Measurements from ENCODE around the gene CLEC16A. TPM values are rescaled to one million over a fixed set of nuclear protein-coding genes. Genes with fewer than 3 reads are reported as not detected.
"Not testable (repeated sequence)": the region's sequence is repeated elsewhere in the genome, so short reads cannot be mapped to it uniquely, and the experiment has no call there.

The CLEC16A gene
- total RNA-seq, 1 donor: 35.5 TPM

DNA sequence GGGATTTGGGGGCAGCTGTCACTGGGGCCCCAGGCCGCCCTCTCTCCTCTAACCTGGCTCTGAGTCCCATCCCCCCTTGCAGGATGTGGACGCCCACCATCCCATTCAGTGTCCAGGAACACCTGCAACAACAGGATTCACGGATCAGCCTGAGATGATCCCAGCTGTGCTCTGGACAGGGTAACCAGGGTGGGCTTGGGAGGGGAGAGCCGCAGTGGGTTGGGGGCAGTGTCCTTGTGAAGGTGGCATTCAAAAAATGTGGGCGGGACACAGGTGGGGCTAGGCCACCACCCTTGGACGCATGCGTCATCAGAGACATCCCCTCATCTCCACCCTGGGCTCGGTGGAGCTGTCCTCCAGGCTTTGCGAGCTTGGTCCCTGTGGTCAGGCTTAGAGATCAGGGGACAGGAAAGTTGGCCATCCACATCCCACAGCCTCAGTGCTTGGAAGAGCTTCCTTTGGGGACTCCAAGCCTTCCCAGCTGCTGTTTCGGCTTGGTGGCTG is 21.2 kb upstream of the CLEC16A start:
- no peak for DNase-seq (ENCODE audit: low read depth in 2 of 3, low spot score in 2 of 3)

DNA sequence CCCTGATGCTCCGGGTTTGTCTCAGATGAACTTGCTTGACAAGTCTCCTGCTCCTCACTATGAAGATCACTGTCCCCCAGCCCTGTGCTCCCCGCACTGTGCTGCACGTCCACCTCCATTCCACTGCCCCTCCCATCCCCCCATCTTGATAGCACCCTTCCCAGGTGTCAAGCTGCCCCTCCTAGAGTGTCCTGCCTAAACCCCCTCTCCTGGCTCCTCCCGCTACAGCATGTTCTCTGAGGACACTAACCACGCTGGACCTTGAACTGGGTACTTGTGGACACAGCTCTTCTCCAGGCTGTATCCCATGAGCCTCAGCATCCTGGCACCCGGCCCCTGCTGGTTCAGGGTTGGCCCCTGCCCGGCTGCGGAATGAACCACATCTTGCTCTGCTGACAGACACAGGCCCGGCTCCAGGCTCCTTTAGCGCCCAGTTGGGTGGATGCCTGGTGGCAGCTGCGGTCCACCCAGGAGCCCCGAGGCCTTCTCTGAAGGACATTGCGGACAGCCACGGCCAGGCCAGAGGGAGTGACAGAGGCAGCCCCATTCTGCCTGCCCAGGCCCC is 20.6 kb upstream of the CLEC16A start:
- DNase-seq (ENCODE audit: low read depth in 2 of 3, low spot score in 2 of 3): no peak

DNA sequence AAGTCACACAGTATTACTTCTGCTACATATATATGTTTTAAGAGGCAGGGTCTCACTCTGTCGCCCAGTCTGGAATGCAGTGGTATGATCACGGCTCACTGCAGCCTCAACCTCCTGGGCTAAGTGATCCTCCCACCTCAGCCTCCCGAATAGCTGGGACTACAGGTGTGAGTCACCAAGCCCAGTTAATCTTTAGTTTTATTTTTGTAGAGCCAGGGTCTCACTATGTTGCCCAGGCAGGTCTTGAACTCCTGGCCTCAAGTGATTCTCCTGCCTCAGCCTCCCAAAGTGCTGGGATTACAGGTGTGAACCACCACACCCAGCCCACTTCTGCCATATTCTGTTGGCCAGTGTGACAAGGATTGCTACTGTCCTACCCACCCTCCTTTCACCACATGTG is 19.1 kb upstream of the CLEC16A start:
- not testable (repeated sequence) for DNase-seq (ENCODE audit: low read depth in 2 of 3, low spot score in 2 of 3)

DNA sequence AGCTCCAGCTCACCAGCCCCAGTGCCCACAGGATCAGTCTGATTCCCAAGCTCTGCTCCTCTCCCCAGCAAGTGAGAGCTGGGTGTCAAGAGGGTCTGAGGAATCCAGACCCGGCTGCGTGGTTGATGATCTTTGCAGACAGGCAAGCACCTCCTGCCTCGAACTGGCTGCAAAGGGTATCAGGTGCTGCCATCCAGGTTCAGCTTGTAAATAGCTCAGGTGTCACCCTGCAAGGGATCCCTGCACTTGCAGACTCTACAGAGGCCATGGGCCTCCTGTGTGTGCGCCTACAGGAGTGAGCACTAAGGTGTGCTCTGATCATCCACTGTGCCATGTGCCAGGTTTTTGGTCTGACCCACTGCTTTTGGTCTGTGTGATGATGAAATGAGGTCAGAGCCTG is 18.3 kb upstream of the CLEC16A start:
- DNase-seq (ENCODE audit: low read depth in 2 of 3, low spot score in 2 of 3): no peak

DNA sequence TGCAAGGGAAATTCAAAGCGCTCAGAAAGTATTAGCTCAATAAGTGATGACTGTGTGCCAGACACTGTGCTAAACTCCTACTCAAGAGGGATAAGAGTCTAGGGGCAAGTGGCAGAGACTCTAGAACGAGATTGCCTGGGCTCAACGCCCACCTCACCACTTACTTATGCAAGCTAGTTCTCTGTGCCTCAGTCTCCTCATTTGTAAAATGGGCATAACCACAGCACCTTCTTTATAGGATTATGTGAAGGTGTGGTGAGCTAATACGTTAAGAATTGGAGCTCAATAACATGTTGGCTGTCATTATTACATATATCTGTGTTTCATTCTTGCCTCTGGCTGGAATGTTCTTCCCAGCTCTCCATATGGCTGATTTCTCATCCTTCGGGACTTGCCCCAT is 17.5 kb upstream of the CLEC16A start:
- DNase-seq (ENCODE audit: low read depth in 2 of 3, low spot score in 2 of 3): no peak

DNA sequence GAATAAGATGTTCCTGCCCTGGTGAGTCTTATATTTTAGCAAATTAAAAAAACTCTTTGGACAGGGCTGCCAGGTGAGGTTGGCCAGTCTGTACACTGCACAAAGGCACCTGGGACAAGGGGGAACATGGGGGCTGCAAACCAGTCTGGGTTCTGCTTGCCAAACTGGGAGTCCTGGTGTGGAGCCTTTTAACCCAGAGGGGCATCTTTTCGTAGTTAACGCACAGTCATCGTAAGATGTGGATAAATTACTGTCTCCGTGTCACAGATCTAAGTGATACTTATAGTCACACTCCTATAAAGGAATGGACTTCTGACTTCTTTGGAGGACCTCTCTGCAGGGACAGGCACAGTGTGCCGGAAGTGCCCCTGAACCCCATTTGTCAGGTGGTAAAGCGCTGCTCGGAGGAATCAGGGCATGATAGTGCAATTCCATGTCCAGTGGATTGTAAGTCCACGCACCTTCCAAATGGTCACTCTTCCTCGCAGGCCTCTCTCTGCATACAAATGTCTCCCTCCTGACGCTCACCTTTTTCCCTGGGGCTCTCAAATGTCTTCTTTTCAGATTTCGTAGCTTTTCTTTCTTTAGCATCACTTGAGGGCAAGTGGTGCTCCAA is 16.8 kb upstream of the CLEC16A start:
- no peak for DNase-seq (ENCODE audit: low read depth in 2 of 3, low spot score in 2 of 3)

- not testable (repeated sequence) for DNase-seq (ENCODE audit: low read depth in 2 of 3, low spot score in 2 of 3)
Observed at GRCh38 chr16:10929097-10929496, 15.3 kb upstream of the CLEC16A start.

- DNase-seq (ENCODE audit: low read depth in 2 of 3, low spot score in 2 of 3): peak in 1 of 3 donors; percentile 56
Observed at GRCh38 chr16:10929853-10930754, 14.3 kb upstream of the CLEC16A start.

GRCh38 chr16:10930755-10931093 is 13.6 kb upstream of the CLEC16A start:
- no peak for DNase-seq (ENCODE audit: low read depth in 2 of 3, low spot score in 2 of 3)

DNA sequence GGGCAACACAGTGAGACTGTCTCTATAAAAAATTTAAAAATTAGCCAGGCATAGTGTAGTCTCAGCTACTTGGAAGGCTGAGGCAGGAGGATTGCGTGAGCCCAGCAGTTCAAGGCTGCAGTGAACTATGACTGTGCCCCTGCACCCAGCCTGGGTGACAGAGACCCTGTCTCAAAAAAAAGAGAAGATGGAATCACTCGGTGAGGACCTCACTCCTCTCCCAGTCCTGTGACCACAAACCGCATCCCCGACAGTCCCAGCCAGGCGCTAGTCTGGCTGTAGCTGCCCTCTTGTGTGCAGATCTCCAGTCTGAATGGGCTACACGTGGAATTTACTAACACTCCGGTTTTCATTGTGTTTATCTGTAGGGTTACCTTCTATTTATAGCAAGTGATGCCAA is 13.2 kb upstream of the CLEC16A start:
- DNase-seq (ENCODE audit: low read depth in 2 of 3, low spot score in 2 of 3): no peak

- DNase-seq (ENCODE audit: low read depth in 2 of 3, low spot score in 2 of 3): no peak
Observed at GRCh38 chr16:10931977-10932632, 12.3 kb upstream of the CLEC16A start.

- no peak for DNase-seq (ENCODE audit: low read depth in 2 of 3, low spot score in 2 of 3)
Observed at GRCh38 chr16:10932959-10933710, 11.2 kb upstream of the CLEC16A start.

DNA sequence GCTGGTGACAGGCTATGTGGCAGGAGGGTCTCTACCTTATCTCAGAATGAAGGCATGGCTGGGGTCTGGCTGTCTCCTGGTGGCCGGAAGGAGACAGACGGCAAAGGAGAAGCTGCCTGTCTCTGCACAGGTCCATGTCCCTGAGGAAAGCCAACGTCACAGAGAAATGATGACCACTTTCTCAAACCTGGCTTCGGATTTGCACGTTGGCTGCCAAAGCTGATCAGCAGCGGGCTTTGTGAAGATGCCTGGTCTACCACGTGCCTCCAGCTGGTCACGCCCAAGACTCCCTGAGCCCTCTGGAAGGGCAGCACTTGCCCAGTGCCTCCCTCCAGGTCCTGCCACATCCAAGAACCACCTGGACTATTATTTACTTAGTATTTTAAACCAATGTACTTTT is 10.5 kb upstream of the CLEC16A start:
- DNase-seq (ENCODE audit: low read depth in 2 of 3, low spot score in 2 of 3): no peak

DNA sequence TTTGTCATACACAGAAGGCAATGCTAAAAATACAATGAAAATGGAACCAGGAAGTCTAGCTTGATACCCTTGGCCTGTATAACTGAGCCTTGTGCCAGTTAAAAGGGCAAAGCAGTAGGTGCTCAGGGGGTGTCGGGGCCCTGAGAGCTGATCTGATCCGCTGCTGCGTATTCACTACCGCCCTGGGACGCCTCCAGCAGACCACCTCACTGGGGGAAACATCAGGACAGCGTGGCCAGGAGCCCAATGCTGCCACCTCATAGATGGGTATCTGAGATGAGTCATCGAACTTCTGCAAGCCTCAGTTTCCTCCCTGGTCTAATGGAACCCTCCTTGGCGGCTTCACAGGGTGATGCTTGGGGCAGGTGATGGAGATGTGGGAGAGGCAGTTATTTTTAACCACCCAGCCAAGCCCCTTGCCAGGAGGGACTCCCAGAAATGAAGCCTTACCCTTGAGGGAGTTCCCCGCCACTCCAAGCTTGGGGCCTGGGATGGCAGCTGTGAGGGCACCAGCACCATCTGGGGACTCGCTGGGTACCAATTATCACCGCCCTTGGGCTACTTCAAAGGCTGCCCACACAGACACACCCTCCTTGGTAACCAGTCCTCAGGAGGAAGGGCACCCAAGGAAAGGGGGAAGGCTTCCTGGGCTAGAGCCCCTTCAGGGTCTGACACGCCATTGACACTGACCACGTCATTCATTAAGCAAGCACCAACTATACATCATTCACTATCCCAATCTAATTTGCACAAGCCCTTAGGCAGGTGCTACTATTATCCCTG is 9.8 kb upstream of the CLEC16A start:
- DNase-seq (ENCODE audit: low read depth in 2 of 3, low spot score in 2 of 3): no peak

GRCh38 chr16:10935226-10935915 is 9.0 kb upstream of the CLEC16A start:
- no peak for DNase-seq (ENCODE audit: low read depth in 2 of 3, low spot score in 2 of 3)

GRCh38 chr16:10936272-10936984 is 7.9 kb upstream of the CLEC16A start:
- no peak for DNase-seq (ENCODE audit: low read depth in 2 of 3, low spot score in 2 of 3)

GRCh38 chr16:10937068-10937859 is 7.1 kb upstream of the CLEC16A start:
- peak in 1 of 3 donors; percentile 26 for DNase-seq (ENCODE audit: low read depth in 2 of 3, low spot score in 2 of 3)

GRCh38 chr16:10938321-10938720 is 6.0 kb upstream of the CLEC16A start:
- no peak for DNase-seq (ENCODE audit: low read depth in 2 of 3, low spot score in 2 of 3)

Measured in hematopoietic multipotent progenitor cell (in vitro differentiated cells).